GM19193 (cell line): ENCODE results near the gene CKAP2.

ENCODE experiments used
- POLR2A ChIP-seq: IDR thresholded peaks from 4 replicates; pipeline ENCODE4 v1.6.1; 2011; ENCODE audit not compliant: insufficient read depth, insufficient read length; ENCODE audit errors: extremely low read depth

The CKAP2 gene

GRCh38 chr13:52454820-52455676, at the start of gene CKAP2:
Gene CKAP2 (plus strand): TSS chr13:52455478. CDS start chr13:52455557, 79 bp downstream.
- TF ChIP-seq POLR2A: peak; percentile 90

GRCh38 chr13:52405767-52406494, 49.3 kb upstream of the CKAP2 start, which contains the start of gene THSD1:
Gene THSD1 (minus strand): TSS chr13:52406172. CDS start chr13:52402600, 3,572 bp downstream.
- TF ChIP-seq POLR2A: no peak

- TF ChIP-seq POLR2A: no peak
Observed at GRCh38 chr13:52406629-52407028, 48.6 kb upstream of the CKAP2 start.

- no peak for TF ChIP-seq POLR2A
Observed at GRCh38 chr13:52411629-52412028, 43.6 kb upstream of the CKAP2 start.

- no peak for TF ChIP-seq POLR2A
Observed at GRCh38 chr13:52412128-52412527, 43.1 kb upstream of the CKAP2 start.

- TF ChIP-seq POLR2A: no peak
Observed at GRCh38 chr13:52414051-52414450, 41.2 kb upstream of the CKAP2 start.

- no peak for TF ChIP-seq POLR2A
Observed at GRCh38 chr13:52414963-52415362, 40.3 kb upstream of the CKAP2 start.

GRCh38 chr13:52419080-52419479, 36.2 kb upstream of the CKAP2 start:
- TF ChIP-seq POLR2A: no peak

- TF ChIP-seq POLR2A: no peak
Observed at GRCh38 chr13:52421216-52421615, 34.1 kb upstream of the CKAP2 start.

GRCh38 chr13:52428295-52428694, 27.0 kb upstream of the CKAP2 start:
- no peak for TF ChIP-seq POLR2A

- TF ChIP-seq POLR2A: no peak
Observed at GRCh38 chr13:52432456-52432855, 22.8 kb upstream of the CKAP2 start.

GRCh38 chr13:52446265-52446664, 9.0 kb upstream of the CKAP2 start:
- no peak for TF ChIP-seq POLR2A

- TF ChIP-seq POLR2A: no peak
Observed at GRCh38 chr13:52447354-52447753, 7.9 kb upstream of the CKAP2 start.

GRCh38 chr13:52447815-52448552, 7.3 kb upstream of the CKAP2 start:
- no peak for TF ChIP-seq POLR2A
